Myocyte (in vitro differentiated cells): Measurements from ENCODE around the gene GPR75. TPM values are rescaled to one million over a fixed set of nuclear protein-coding genes. Genes with fewer than 3 reads are reported as not detected.

Experiments
- DNase-seq: peaks from one replicate; pipeline ENCODE4 v3.0.0-alpha.2; 2012; ENCODE audit warnings: low read depth
- polyA plus RNA-seq: library from polyadenylated mRNA; unstranded; fragments of >200 nt; gene quantifications from one replicate; pipeline ENCODE4 v1.2.1, GENCODE V29; 2012; ENCODE audit warnings: missing spikeins
- total RNA-seq: library from RNA; depleted of rRNA; stranded (reverse); fragments of >200 nt; gene quantifications from 2 replicates; pipeline ENCODE4 v1.2.3, GENCODE V29; 2014

Gene GPR75
- 0.70 and 0.94 TPM in 2 replicates for total RNA-seq
- polyA plus RNA-seq, result 1.1 TPM

DNA sequence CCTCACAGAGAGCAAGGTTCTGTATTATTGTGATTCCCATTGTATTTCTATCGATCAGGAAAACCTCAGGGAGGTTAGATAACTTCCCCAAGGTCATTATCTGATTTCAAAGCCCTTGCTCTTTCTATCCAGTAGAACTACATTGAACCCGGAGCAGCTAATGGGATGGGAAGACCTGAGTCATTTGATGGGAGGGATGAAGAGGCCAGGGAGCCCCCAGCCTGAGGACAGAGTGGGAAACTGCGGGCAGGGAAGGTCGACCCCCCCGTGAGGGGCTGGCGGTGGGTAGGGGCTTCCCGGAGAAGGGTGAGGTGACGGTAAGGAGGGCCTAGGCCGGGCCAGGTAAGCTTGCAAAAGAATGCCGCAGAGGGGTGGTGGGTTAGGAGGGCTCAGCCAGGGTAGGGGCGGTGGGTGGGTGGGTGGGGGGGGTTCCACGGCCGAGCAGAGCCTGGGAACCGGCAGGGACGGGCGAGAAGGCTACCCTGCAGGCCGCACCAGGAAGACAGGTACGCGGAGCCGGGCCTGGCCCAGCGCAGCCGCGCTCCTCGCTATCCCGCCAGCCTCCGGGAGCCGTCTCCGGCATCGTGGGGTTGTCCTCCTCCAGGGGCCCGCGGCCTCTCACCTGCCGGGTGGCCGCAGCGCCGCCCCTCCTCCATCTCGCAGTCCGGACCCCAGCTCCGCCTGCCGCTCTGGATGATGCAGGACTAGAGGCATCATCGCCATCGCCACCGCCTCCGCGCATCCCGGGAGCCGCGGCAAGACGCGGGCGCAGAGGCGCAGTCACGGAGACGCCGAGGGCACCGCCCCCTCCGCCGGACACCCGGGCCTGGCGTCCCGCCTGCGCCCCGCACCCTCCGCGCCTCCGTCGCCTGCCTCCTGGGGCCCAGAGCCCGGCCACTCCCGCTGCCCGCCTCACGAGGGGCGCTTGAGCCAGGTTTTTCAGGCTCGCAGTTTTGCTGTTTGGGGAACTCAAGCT, at the start of gene GPR75:
GPR75 (minus strand) TSS at position 762 of the 976 bp plus-strand sequence. CDS start 5,211 bp downstream, outside the sequence.
- no peak for DNase-seq

DNA sequence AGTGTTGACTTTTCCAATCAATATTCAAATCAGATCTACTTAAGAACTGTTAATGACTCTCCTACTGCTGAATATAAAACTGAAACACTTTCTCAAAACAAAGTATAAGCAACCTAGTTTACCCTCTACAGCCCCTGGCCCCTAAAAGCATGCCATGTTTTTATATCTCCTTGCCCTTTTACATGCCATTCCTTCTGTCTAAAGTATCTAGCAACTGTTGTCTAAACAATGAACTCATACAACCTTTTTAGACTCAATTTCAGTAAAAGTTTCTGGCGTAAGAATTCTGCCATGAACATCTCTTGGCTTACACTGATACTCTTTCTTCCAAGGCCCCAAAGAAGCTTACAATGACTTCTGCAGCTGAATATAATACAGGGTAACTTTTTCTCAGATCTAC, 47.8 kb upstream of the GPR75 start:
- no peak for DNase-seq

DNA sequence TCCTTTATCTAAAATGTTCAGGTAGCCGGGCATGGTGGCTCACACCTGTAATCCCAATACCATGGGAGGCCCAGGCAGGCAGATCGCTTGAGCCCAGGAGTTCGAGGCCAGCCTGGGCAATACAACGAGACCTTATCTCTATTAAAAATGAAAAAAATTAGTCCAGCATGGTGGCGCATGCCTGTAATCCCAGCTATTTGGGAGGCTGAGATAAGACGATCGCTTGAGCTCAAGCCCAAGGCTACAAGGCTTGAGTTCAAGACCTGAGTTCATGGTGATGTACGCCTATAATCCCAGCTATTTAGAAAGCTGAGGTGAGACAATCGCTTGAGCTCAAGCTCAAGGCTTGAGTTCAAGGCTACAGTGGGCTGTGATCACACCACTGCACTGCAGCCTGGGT, 45.6 kb upstream of the GPR75 start:
- no peak for DNase-seq

DNA sequence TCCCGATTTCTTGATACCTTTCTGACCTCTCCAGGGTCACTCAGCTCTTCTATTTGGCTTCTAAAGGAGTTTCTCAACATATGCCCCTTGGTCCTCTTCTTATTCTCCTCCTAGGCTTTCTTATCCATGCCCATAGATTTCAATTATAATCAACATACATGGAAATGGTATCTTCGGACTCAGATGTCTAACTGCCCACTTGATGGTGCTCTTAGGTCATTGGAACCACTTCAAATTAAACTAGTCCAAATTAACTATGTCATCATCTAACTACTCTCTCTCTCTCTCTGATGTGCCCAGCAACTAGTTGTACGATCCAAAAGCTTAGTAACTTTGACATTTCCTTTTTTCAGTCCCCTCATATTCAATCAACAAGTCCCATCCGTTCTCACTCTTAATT, 43.2 kb upstream of the GPR75 start:
- DNase-seq, result no peak

DNA sequence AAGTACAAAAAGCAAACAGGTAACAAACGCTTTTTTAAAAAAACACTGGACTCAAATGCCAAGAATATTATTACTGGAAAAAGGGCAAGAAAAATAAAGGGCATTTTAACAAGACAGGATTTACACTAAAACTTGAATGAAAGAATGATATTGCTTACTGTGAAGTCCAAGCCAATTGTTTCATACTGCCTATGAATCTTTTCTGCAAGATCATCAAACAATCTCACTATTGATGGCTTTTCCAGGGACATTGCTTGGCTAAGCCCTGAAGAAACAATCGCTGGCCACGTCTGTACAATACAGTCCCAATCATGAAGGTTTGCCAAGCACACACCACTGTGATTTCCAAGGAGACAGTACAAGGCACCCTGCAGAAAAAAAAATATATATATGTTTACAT, 41.4 kb upstream of the GPR75 start:
- no peak for DNase-seq

DNA sequence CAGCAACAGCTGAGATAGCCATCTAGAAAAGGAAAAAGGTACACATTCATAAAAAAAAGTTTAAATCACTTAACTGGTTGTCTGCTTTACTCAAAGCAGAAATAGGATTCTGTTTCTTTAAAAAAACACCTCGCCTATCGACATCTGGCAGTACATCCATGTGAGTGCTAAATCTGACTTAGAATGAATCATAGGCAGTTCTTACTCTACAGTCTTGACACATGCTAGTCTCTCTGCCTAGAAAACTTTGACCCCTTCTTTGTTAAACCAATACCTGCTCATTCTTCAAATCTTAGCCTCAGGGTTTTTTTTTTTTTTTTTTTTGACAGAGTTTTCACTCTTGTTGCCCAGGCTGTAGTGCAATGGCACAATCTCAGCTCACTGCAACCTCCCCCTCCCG, 37.1 kb upstream of the GPR75 start:
- DNase-seq, result peak; percentile 70

DNA sequence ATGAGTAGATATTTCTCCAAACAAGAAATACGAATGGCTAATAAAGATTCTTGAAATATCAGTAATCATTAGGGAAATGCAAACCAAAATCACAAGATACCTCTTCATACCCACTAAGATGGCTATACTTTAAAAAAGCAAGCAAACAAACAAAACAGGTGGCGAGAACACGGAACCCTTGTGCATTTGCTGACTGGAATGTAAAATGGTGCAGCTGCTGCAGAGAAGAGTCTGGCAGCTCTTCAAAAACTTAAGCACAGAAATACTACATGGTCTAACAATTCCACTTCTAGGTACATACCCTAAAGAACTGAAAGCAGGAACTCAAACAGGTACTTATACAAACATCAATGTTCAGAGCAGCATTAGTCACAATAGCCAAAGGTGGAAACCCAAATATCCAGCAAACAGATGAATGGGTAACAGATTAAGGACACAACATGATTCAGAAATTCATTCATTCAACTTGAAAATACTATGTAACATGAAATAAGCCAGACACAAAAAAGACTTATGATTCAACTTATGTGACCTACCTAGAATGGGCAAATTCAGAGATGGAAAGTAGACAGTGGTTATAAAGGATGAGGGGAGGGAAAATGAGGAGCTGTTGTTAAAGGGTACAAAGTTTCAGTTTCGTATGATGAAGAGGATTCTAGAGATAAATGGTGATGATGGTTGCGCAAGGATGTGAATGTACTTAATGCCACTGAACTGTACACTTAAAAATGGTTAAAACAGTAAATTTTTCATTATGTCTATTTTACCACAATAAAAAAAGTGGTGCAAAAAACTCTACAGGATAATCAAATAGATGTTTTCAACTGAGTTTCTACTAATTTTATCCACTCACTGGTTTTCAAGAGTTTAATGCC, 26.9 kb upstream of the GPR75 start:
- peak; percentile 77 for DNase-seq

DNA sequence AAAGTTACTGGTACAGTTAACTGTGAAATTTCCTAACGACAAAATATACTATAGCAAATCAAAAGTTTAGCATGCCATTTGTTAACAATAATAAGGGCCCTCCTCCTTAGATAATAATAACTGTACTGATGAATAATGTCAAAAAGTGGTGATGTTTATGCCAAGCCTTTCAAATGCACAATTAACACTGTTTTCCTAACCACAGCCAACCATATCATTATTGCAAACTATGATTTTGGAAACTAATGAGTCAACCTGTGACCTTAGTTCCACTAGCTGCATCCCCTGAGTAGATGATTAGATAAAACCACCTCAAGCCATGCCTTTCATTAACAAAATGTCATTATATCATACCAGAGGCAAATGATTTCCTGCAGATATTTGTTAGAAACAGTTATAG, 25.1 kb upstream of the GPR75 start:
- DNase-seq, result no peak

DNA sequence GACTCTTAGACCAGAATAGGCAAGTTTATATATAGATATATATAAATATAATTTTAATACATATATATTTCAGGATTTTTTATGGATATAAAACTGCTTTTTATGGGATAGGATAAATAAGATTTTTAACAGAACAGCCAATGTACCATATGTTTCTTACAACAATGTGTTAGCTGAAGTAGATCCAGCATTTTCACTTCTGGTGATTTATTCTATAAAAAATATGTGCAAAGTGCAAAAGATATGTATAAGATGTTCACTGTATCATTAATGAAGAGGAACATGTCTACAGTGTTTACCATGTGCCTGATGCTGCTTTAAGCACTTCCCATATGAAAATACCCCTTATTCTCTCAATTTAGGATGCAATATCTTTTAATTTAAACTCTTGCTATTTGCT, 22.2 kb upstream of the GPR75 start:
- no peak for DNase-seq

DNA sequence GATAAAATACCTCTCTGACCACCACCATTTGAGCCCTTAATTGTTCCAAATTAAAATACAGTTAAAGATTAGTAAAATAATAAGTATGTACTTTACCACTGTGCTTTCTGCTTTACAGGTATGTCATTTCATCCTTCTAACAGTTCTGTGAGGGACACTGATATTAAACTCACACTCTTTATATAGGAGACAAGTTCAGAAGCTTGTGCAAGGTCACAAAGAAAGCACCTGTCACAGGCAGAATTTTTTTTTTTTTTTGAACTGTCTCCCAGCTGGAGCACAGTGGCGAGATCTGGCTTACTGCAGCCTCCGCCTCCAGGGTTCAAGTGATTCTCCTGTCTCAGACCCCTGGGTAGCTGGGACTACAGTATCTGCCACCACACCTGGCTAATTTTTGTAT, 21.6 kb upstream of the GPR75 start:
- no peak for DNase-seq

DNA sequence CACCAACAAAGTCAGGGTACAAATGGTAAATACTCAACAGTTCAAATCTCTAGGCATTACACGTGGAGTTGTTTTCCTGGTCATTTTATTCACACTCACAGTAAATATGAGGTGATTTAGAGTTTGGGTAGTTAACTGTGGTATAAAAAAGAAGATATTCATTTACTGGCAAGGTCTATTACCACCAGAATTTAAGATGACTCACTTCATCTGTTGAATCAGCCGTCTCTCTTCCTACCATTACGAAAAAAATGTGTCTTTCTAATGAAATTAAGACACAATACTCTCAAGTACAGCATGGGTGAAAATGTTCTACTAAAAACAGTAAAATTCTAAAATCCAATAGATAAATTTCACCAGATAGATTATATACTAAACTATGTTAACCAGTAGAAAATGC, 21.0 kb upstream of the GPR75 start:
- DNase-seq, result peak; percentile 56

DNA sequence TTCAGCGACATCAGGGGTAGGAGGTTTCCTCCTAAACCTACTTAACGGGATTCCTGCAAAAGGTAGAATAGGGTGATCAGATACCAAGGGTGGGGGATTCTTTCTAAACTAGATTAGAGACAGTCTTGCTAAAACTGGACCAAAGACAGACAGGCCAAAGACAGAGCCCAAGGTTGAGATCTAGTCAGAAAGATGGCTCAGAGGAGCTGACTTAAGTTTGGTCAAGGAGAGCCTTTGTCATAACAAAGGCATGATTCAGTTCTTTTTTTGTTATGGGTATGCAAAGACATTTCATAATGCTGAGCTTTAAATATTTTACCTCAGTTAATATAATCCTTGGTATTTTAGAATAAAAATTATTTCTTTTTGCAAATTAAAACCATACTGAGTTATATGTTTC, 17.8 kb upstream of the GPR75 start:
- DNase-seq, result peak; percentile 17

DNA sequence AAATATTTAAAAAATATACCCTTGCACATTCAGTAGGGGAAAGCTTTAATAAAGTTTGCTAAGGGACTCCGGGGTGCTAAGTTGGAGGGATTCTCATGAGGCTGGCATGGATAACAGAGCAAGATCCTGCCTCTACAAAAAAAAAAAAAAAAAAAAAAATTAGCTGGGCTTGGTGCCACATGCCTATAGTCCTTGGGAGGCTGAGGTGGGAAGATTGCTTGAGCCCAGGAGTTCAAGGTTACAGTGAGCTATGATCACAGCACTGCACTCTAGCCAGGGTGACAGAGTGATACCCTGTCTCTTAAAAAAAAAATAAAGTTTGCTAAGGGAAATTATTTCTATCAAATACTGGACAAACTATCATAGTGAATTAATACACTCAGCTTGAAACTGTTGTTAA, 17.3 kb upstream of the GPR75 start:
- no peak for DNase-seq

DNA sequence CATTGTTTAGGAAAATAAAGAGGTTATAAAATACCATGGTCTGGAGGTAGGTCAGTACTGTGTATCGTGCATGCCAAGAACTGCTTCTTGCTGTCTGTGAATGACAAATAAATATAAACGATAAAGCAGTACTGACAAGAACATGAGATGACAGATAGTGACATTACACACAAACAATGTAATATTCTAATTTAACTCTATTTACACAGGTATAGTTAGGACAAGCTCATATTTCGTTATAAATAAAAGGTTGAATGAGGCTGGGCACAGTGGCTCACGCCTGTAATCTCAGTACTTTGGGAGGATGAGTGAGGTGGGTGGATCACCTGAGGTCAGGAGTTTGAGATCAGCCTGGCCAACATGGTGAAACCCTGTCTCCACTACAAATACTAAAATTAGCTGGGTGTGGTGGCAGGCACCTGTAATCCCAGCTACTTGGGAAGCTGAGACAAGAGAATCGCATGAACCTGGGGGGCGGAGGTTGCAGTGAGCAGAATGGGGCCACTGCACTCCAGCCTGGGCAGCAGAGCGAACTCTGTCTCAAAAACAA, 14.7 kb upstream of the GPR75 start:
- DNase-seq, result no peak

DNA sequence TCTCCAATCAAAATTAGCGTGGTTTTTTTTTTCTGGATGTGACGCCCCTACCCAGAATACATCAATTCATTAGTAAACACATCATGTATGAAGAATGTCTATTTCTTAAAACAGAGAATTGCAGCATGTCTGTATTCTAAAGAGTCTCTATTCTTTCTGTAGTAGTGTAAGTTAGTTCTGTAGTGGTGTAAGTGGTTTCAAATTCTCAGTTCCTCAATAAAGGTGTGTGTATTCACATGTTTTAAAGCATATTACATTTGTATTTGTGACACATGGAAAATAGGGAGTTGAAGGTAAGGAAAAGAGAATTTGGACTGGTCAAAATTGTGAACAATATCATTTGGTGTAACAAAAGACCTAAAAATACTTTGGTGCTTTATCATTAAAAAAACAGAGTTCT, 8.0 kb upstream of the GPR75 start:
- no peak for DNase-seq

DNA sequence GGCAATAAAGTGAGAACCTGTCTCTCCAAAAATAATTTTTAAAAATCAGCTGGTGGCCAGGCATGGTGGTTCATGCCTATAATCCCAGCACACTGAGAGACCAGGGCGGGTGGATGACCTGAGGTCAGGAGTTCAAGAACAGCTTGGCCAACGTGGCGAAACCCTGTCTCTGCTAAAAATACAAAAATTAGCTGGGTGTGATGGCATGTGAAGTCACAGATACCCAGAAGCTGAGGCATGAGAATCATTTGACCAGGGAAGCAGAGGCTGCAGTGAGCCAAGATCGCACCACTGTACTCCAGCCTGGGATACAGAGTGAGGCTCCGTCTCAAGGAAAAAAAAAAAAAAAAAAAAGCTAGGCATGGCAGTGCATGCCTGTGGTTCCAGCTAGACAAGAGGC, 7.4 kb upstream of the GPR75 start:
- DNase-seq, result peak; percentile 24

DNA sequence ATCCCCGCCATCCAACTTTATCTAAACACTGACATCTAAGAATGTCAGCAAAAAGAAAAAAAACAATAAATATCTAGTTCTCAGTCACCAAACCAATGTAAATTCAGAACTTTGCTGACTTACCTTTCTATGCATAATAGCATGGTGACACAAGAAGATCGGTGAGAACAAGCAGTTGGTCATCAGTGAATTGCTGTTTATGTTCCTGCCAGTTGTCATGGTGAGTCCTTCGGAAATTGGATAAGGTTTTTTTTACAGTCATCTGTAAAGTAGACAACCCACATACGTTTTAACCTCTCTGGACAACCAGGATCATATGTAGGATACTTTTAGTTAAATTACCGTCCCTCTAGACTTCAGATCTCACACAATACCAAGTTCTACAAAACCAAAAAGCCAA, 6.2 kb upstream of the GPR75 start:
- DNase-seq, result no peak

DNA sequence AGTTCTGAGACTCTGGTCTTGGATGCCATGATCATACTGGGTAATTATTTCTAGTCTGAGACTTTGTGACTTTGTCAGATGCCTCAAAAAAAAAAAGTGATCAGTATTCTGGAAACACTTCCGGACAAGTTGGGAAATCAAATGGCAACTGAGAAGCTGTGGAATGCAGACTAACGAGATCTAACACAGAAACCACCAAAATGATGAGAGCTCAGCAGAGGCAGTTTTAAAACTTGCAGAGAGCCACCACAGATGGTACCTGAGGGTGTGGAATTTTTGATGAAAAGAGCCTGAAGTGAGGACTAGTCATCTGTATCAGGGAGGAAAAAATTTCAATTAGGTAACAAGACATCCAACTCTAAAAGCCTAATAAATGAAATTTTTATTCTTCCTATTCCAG, 5.5 kb upstream of the GPR75 start:
- DNase-seq, result no peak

DNA sequence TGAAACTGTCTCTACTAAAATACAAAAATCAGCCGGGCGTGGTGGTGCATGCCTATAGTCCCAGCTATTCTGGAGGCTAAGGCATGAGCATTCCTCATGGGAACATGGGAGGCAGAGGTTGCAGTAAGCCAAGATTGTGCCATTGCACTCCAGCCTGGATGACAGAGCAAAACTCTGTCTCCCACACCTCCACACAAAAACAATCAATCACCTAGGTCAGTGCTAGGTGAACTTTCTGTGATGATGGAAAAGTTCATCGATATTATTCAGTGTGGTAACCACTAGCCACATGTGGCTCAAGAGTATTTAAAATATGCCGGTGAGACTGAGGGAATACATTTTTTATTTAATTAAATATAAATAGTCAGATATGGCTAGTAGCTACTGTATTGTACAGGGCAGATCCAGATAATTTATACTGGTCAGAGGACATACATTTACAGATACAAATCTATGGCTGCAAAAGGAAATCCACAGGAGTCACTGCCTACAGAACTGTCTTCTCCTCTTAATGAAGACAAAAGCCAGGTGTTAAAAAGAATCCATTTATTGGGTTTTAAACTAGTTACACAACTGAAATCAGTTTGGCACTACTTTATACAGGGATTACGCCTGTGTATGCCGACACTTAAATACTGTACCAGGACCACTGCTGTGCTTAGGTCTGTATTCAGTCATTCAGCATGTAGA, 3.9 kb upstream of the GPR75 start:
- DNase-seq, result no peak

DNA sequence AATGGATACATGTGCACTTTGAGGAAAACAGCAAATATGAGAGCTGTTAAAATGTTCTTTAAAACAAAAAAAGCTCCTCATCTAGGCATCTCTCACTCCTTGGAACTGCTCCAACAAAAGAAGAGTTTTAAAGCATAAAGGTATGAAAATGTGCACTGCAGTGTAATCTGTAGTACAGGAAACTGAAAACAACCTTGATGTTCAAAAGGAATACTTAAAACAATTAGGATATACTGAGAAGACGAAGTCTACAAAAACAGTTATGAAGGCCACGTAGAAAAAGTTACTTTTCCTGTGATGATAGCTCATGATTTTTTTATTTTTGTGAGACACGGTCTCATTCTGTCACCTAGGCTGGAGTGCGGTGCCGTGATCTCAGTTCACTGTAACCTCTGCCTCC, 2.1 kb upstream of the GPR75 start:
- no peak for DNase-seq

DNA sequence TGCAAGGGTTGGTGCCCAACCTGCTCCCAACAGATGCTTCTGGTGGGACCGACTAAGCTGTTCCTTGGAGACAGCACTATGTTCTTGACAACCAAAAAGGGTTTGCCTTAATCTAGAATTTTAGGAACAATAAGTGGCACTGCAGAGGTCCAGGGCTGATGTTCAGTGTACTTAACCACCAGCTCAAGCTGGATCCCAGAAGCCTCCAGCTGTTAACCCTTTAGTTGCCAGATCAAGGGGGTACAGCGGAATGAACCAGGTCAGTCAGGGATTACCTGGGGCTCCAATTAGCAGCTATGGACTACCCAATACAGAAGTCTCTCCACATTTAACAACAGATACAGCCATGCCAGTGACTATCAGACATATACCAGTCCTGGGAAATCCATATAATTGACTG, 3.5 kb downstream of the GPR75 start:
- no peak for DNase-seq
